Neural progenitor cell (in vitro differentiated cells): ENCODE measurements around the gene RAB17.

Experiments
- CTCF ChIP-seq: fragments of 200-600 bp; sonication (generic); IDR thresholded peaks from 2 replicates; pipeline ENCODE4 v1.5.1; 2017; ENCODE audit warnings: antibody characterized with exemption, mild to moderate bottlenecking
- EZH2 ChIP-seq: fragments of 200-600 bp; sonication (generic); IDR thresholded peaks from 2 replicates; pipeline ENCODE4 v1.6.1; 2017; ENCODE audit warnings: antibody characterized with exemption, mild to moderate bottlenecking, moderate library complexity
- EZH2phosphoT487 ChIP-seq: fragments of 200-600 bp; sonication (generic); IDR thresholded peaks from 2 replicates; pipeline ENCODE4 v1.6.1; 2017; ENCODE audit warnings: antibody characterized with exemption

DNA sequence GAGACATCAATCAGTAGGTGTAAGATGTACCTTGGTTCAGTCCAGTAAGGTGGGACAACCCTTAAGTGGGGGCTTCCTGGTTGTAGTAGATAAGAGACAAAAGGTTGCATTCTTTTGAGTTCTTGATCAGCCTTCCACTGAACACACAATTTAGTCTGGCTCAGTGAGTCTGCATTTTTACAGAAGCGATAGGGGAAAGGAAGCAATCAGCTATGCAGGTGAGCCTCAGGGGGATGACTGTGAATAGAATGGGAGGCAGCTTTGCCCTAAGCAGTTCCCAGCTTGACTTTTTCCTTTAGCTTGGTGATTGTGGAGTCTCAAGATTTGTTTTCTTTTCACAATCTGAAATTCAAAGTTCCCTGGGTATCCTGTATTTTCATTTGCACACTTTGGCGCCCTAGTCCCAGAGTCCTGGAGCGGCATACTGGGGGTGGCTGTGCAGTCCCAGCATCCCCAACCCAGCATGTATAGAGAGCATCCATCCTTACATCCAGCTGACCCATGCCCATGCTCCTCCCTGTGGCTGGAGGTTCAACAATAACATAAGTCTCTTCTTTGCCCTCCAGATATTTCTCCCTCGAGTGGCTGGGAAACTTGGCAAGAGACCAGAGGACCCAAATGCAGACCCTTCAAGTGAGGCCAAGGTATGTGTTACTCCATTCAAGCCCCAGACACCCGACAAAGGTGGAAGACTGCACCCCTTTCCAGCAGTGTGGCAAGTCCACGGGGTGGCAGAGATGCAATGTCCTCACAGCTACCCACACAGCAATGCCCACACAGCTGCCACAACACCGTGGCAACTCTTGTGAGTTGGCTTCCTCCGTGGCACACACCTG is 44.3 kb downstream of the RAB17 start:
- TF ChIP-seq CTCF (no peak), EZH2 (no peak), EZH2phosphoT487 (no peak)
